NCI-H345 treated with DMSO at 0.1 percent for 48 hours (cell line): Measurements from ENCODE around the gene GABRG3.

ENCODE experiments used
- DNase-seq: peaks from one replicate; lab custom pipeline; 2025; ENCODE audit not compliant: unreplicated experiment; lab: John Stamatoyannopoulos, UW

GABRG3 gene

GRCh38 chr15:27061739-27062138 is 90.8 kb downstream of the GABRG3 start:
- no peak for DNase-seq

GRCh38 chr15:27062951-27063350 is 92.0 kb downstream of the GABRG3 start:
- peak; percentile 73 for DNase-seq

- DNase-seq = no peak
Measured at GRCh38 chr15:27064080-27064479, 93.1 kb downstream of the GABRG3 start.

- no peak for DNase-seq
Measured at GRCh38 chr15:27065151-27065550, 94.2 kb downstream of the GABRG3 start.

- DNase-seq = no peak
Measured at GRCh38 chr15:27065785-27066184, 94.8 kb downstream of the GABRG3 start.

GRCh38 chr15:27066446-27066845 is 95.5 kb downstream of the GABRG3 start:
- DNase-seq = no peak

- no peak for DNase-seq
Measured at GRCh38 chr15:27067175-27067574, 96.2 kb downstream of the GABRG3 start.

- peak; percentile 44 for DNase-seq
Measured at GRCh38 chr15:27070841-27071240, 99.9 kb downstream of the GABRG3 start.

GRCh38 chr15:27074179-27074578 is 103.2 kb downstream of the GABRG3 start:
- no peak for DNase-seq

- no peak for DNase-seq
Measured at GRCh38 chr15:27077790-27078189, 106.8 kb downstream of the GABRG3 start.

- DNase-seq = no peak
Measured at GRCh38 chr15:27081676-27082418, 110.9 kb downstream of the GABRG3 start.

GRCh38 chr15:27082526-27082925 is 111.5 kb downstream of the GABRG3 start:
- no peak for DNase-seq

GRCh38 chr15:27084844-27085243 is 113.9 kb downstream of the GABRG3 start:
- DNase-seq = peak; percentile 39

GRCh38 chr15:27086149-27086548 is 115.2 kb downstream of the GABRG3 start:
- DNase-seq = no peak

- no peak for DNase-seq
Measured at GRCh38 chr15:27086805-27087204, 115.8 kb downstream of the GABRG3 start.

GRCh38 chr15:27087651-27088583 is 116.9 kb downstream of the GABRG3 start:
- DNase-seq = no peak

- DNase-seq = no peak
Measured at GRCh38 chr15:27088584-27089232, 117.7 kb downstream of the GABRG3 start.

GRCh38 chr15:27089233-27089586 is 118.2 kb downstream of the GABRG3 start:
- no peak for DNase-seq

GRCh38 chr15:27089676-27090075 is 118.7 kb downstream of the GABRG3 start:
- no peak for DNase-seq

- no peak for DNase-seq
Measured at GRCh38 chr15:27091270-27091940, 120.4 kb downstream of the GABRG3 start.

GRCh38 chr15:27092390-27092789 is 121.4 kb downstream of the GABRG3 start:
- no peak for DNase-seq
